Stimulated activated CD8-positive, alpha-beta memory T cell treated with anti-CD3 and anti-CD28 coated beads, Interleukin-12 subunit alpha, Interleukin-12 subunit beta, amount 100 ng/mL, for 24 hours (primary cell): ENCODE data around the gene SETX.

Experiments
- DNase-seq: peaks from one replicate; pipeline ENCODE4 v3.0.0-alpha.2; 2020; ENCODE audit errors: extremely low read depth

SETX gene

DNA sequence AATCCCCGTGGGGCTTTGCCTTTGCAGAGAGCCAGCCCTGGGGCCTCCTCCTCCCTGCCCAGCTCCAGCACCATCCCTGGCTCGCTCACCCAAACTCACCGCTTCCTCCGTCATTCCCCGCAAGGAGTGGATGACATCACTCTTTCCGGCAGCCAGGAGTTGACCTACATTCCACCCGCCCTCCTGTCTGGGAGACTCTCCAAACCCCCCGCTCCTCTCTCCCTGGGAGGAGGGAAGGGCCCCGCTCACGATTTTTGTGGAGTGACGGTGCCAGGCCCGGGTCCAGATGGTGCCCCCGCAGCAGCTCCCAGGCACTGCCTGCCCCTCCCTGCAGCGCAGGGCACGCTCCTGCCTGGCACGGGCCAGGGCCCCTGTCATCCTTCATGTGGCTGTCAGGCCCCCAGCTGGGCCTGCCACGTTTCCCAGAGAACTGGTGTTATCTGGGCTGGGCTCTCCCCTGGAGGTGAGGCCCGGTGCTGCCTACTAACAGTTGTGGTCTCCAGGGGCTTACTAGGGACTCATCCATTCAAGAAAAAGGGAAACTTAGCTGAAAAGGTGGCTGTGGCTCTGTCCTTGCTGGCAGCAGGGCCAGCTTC, 140.7 kb downstream of the SETX start:
- DNase-seq, result no peak

GRCh38 chr9:132211570-132211969, 143.2 kb downstream of the SETX start:
- no peak for DNase-seq
